C1 segment of cervical spinal cord (tissue), 14 donors: ENCODE measurements around the gene NPAS3.
A peak's percentile ranks its signal among the peaks of the same experiment; 100 is the strongest.

Source experiments
- DNase-seq, 14 donors: peaks; one replicate each; lab custom pipeline; 2025; lab: John Stamatoyannopoulos, UW

NPAS3 gene

GRCh38 chr14:33569821-33570687 is 631.4 kb downstream of the NPAS3 start:
- no peak for DNase-seq

GRCh38 chr14:33570694-33571310 is 632.1 kb downstream of the NPAS3 start:
- peak in 2 of 14 donors; percentile 15 to 23 for DNase-seq

GRCh38 chr14:33573301-33573880 is 634.7 kb downstream of the NPAS3 start:
- no peak for DNase-seq

DNA sequence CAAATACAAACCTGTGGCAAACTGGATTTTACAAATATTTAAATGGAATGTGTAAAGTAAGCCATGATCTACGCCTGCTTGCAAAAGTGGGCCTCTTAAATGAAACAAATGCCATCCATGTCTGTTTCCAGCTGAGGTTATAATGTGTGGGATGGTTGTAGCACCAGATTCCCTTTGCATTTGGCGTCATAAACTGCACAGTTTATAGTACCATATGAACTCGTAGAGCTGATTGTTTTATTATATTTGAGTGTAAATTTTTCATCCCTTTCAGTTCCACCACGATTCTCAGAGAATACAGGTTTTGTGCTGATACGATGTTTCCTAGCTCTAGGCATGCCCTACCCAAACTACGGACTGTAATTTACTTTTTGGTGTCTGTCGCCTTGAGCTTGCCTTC is 637.3 kb downstream of the NPAS3 start:
- no peak for DNase-seq

DNA sequence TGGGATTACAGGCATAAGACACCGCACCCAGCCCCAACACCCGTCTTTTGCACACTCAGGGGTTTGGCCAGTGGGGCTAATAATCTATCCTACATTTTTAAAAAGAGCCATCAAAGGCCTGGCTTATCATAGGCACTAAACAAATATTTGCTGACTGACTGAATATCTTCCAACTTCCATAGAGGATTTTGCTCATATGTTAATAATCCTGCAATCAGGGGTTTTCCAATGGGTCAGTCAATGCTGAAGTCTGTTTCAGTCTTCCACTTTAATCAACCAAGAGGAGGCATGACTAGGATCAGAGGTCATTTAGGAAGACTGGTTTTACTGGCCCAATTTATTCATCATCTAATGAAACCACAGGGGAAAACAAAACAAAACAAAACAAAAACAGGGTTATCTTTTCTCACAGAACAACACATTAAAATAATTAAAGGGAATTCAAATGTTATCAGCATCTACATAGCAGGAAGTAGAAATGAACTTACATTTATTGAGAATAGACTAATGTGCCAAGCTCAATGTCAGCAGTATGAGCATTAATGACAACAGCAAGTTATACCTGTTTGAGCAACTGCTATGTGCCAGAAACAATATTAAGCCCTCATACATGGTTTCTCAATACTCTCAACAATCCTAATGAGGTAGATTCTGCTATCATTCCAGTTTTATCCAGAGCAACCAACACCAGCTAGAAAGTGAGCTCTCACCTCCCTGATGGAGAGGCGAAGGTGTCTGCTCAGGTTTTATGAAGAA is 640.0 kb downstream of the NPAS3 start:
- no peak for DNase-seq

GRCh38 chr14:33580231-33580749 is 641.6 kb downstream of the NPAS3 start:
- no peak for DNase-seq

GRCh38 chr14:33580841-33581240 is 642.2 kb downstream of the NPAS3 start:
- DNase-seq, result no peak

GRCh38 chr14:33584697-33585096 is 646.0 kb downstream of the NPAS3 start:
- no peak for DNase-seq

DNA sequence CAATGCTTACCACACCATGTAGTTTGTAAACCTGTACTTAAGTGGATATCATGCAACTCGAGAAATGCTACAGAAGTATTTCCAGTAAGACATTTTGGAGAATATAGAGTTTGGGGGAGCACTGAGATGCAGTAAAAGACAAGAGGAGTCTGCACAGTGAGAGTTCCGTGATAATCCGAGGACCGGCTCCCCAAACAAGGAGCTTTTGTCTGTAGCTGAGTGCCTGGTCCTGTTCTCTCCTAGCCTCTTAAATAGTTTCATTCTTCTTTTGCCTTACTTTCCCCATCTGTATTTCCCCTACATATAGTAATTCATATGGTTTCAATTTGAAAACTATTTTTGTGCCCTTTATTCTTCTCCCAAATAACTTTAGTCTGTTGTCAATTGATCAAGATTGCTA is 648.1 kb downstream of the NPAS3 start:
- peak in 2 of 14 donors; percentile 2 to 6 for DNase-seq

- DNase-seq, result no peak
Measured at GRCh38 chr14:33587791-33588190, 649.1 kb downstream of the NPAS3 start.

- DNase-seq, result no peak
Measured at GRCh38 chr14:33588771-33589170, 650.1 kb downstream of the NPAS3 start.

DNA sequence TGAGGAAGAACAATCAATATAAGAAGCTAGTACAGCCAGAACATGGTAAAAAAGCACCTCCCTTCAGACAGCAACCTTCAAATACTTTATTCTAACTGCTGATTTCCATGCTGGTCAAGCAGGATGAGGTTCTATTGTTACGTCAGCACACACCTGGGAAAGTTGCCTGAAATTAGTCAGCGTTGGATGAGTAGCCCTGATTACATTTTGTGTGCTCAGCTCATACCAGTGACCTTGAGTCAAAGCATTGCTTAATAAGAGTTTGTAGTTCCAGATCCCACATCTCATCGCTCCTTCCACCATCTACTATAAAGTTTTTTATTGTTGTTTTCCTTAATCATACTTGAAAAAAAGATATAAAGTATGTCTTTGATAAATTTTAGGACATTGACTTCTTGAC is 650.7 kb downstream of the NPAS3 start:
- no peak for DNase-seq

DNA sequence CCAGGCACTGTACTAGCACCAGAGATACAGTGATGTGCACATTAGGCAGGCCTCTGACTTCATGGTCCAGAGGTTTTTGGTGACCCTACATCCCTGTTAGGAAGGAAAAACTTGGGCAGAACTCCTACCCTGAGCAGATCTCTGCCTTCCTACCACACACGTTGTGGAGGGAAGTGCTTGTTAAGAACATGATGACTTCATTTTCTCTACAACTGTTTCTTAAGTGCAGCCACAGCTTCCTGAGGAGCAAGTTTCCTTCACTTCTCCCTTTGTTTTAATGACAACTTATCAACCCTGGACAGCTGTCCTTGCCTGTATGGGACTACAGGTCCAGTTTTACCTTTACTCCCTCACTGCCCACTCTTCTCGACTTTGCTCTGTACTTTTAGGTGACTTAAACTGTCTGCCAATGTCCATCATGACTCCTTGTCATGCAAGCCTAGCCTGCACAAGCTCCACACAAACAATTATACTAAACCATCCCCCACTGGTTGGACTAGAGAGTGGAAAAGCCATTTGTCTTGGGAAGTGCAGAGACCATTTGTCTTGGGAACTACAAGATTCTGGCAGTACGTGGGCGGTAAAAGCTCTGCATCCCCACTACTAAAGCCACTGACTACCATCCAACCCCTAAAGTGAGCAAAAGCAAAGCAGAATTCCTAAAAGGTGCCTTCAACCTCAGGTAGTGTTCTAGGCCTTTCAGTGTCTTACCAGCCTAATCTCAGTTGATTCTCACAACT is 652.4 kb downstream of the NPAS3 start:
- no peak for DNase-seq

- no peak for DNase-seq
Measured at GRCh38 chr14:33592297-33592696, 653.6 kb downstream of the NPAS3 start.

DNA sequence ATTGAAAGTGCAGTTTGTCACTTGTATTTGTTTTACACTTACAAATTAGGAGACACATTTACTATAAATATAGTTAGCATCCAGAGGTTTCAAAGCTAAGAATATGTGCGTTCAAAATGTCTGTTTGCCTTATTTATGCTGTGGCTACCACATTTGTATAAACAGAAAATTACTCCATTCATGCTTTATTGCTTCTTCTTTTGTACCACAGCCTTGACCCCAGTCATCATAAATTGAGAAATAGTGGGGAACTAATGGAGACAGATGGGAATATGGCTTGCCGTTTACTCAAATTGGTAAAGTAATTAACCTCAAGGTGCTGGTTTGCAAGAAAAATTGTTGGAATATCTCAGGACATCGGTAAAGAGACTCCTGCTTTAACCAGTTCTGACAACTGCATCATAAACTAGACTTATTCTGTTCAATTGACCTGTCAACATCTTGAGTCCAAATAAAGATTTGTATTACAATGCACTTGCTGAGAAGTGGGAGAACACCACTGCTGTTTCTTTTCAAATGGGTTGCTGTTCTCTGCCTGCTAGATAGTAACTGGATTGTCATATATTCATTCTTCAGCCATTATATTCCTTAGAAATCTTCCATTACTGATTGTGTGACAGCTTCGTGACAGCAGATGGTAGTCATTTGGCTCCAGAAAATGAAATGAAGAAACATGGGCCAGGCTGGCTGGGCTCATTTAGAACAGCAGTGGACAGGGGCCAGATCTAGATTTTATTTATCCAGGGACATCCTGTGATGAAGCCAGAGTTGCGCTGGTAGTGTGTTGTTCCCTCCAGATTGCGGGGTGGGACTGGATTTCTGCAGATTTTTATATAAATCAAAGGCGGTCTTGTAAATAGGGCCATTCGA is 657.8 kb downstream of the NPAS3 start:
- peak in 1 of 14 donors; percentile 38 for DNase-seq

DNA sequence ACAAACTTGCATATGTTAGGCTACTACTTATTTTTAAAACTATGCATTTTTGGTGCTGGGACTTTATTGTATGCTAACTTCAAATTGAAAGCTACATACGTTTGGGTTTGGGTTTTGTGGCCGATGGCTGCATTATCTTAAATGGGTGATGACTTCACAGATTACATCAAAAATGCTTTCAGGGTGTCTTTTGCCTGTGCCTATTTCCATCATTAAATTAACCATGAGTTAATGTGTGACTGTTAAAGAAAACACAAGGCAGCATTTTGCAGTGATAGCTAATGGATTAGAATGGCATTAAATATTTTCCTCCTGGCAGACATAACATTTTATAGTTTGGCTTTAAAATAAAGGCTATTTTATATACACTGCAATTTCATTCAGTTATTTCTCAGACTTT is 659.9 kb downstream of the NPAS3 start:
- DNase-seq, result no peak

- DNase-seq, result no peak
Measured at GRCh38 chr14:33602396-33602795, 663.7 kb downstream of the NPAS3 start.

GRCh38 chr14:33606591-33606990 is 667.9 kb downstream of the NPAS3 start:
- no peak for DNase-seq

DNA sequence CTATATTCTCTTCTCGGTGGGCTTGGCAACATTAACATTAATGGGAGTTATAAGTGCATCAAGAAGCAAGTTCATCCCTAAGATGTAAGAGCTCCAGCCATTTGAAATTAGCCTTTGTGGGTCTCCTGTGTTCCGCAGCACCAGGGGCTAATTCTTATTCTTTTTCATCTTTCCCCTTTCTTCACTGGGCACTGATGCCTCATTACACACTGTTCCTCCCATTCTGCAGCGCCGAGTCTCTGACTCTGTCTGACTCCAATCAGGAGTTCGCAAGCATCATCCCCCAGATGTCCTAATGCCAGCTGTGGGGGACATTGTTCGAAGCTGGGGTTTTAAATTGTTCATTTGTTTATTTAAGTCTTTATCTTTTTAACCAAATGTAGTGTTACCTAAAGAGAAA is 670.9 kb downstream of the NPAS3 start:
- DNase-seq, result no peak

GRCh38 chr14:33610121-33610520 is 671.4 kb downstream of the NPAS3 start:
- DNase-seq, result no peak
